ENCODE measurements around the gene EFS. TPM values are rescaled to one million over a fixed set of nuclear protein-coding genes. Genes with fewer than 3 reads are reported as not detected.

The EFS gene
- total and polyA plus RNA-seq, 10 of the 15 experiments (the other 5 are each of a cell fraction or from before 2014, with no cell fraction given): 0.08 TPM; not detected in 9

DNA sequence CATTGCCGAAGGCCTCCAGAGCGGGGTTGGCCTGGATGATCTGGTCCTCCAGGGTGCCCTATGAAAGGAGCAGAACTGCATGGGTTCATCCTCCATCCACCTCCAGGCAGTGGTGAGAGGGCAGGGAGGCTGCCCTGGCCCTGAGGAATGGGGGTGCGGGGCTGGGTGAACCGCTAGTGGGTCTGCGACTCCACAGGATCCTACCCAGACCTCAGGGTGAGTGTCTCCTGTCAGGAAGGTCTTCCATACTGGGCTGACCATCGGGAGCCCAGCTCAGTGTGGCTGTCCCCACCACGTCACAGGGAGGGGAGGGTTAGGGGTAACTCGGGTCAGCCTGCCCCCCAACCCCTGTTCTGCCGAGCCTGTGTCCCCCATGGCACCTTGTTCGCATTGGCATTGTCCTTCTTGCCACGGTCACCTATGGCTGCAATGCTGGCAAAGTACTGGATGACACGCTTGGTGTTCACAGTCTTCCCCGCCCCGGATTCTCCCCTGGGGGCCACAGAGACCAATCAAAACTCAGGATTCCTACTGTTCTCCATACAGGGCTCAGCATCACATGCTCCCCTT lies 39.4 kb upstream of the EFS start (continued):
- TF ChIP-seq IKZF1 (conservative IDR thresholded peaks at IDR 0.05): no peak

DNA sequence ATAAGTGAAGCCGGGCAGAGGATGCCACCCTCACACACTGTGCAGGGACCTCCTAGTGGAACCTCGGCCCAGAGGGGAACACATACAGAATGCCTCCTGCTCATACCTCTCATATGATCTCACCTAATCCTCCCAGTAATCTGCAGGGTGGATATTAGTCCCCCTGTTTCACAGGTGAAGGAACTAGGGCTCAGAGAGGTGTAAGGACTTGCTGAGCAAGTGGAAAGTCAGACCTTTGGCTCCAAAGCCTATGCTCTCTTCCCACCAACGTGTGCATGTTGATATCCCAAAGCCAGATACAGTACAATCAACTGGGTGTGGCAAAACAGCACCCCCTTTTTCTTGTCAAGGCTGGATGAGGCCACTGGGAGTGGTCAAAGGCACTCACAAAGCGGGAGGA lies 38.9 kb upstream of the EFS start:
- no peak overlapping the region for H2AFZ ChIP-seq (ENCODE audit: control insufficient read depth, low read depth, low read length)
- no peak overlapping the region for H3K27ac ChIP-seq (ENCODE audit: control insufficient read depth, insufficient read depth)
- ATAC-seq (no peak), DNase-seq (ENCODE audit: low read depth, low spot score) (no peak), FAIRE-seq (no peak)
- ChIA-PET SMC1A (ENCODE audit: uncharacterized antibody, unreplicated experiment) (no interaction called here), CTCF (no interaction called here), POLR2A (no interaction called here), RAD21 (ENCODE audit: unreplicated experiment) (no interaction called here)
- H3K4me2 ChIP-seq (ENCODE audit: control insufficient read depth, insufficient read depth): no peak overlapping the region
- no peaks in the 10 kb centered on the region for H3K4me1 ChIP-seq (ENCODE audit: control insufficient read depth, insufficient read depth, low read length)
- H3K9ac ChIP-seq (ENCODE audit: control insufficient read depth, insufficient read depth, low read length): no peak overlapping the region
- H3K79me2 ChIP-seq (ENCODE audit: control insufficient read depth, insufficient read depth, low read length): no peaks in the 10 kb centered on the region
- H3K9me3 ChIP-seq (replicated peaks; ENCODE audit: control insufficient read depth, insufficient read depth, low read length): no peaks in the 10 kb centered on the region
- H3K27me3 ChIP-seq (replicated peaks in 1 of 2; ENCODE audit: control insufficient read depth in 2 of 2, insufficient read depth in 2 of 2, low read length in 1 of 2): peaks cover 0 to 3% of the 10 kb centered on the region in 2 experiments; a peak in 3 of 4 replicates
- no peak overlapping the region for H3K4me3 ChIP-seq
- H4K20me1 ChIP-seq (ENCODE audit: control insufficient read depth, insufficient read depth): no peaks in the 10 kb centered on the region
- TF ChIP-seq, protein P1, sequence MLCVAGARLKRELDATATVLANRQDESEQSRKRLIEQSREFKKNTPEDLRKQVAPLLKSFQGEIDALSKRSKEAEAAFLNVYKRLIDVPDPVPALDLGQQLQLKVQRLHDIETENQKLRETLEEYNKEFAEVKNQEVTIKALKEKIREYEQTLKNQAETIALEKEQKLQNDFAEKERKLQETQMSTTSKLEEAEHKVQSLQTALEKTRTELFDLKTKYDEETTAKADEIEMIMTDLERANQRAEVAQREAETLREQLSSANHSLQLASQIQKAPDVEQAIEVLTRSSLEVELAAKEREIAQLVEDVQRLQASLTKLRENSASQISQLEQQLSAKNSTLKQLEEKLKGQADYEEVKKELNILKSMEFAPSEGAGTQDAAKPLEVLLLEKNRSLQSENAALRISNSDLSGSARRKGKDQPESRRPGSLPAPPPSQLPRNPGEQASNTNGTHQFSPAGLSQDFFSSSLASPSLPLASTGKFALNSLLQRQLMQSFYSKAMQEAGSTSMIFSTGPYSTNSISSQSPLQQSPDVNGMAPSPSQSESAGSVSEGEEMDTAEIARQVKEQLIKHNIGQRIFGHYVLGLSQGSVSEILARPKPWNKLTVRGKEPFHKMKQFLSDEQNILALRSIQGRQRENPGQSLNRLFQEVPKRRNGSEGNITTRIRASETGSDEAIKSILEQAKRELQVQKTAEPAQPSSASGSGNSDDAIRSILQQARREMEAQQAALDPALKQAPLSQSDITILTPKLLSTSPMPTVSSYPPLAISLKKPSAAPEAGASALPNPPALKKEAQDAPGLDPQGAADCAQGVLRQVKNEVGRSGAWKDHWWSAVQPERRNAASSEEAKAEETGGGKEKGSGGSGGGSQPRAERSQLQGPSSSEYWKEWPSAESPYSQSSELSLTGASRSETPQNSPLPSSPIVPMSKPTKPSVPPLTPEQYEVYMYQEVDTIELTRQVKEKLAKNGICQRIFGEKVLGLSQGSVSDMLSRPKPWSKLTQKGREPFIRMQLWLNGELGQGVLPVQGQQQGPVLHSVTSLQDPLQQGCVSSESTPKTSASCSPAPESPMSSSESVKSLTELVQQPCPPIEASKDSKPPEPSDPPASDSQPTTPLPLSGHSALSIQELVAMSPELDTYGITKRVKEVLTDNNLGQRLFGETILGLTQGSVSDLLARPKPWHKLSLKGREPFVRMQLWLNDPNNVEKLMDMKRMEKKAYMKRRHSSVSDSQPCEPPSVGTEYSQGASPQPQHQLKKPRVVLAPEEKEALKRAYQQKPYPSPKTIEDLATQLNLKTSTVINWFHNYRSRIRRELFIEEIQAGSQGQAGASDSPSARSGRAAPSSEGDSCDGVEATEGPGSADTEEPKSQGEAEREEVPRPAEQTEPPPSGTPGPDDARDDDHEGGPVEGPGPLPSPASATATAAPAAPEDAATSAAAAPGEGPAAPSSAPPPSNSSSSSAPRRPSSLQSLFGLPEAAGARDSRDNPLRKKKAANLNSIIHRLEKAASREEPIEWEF (IDR thresholded peaks at IDR 0.05; ENCODE audit: insufficient replicate concordance, low read depth, low read length): no peak
- TF ChIP-seq JUNB (IDR thresholded peaks at IDR 0.05) (no peak), STAT3 (IDR thresholded peaks at IDR 0.05; ENCODE audit: low read depth, low read length) (no peak), SREBF1 (IDR thresholded peaks at IDR 0.05; ENCODE audit: low read length) (no peak), TAF1 (IDR thresholded peaks at IDR 0.05; ENCODE audit: borderline replicate concordance, low read depth, low read length) (no peak), KDM1A (IDR thresholded peaks at IDR 0.05; ENCODE audit: borderline replicate concordance) (no peak)
- BruUV-seq (replicated peaks): no TSS peak
- intact Hi-C loops (cut with micrococcal nuclease; ENCODE audit: unreplicated experiment): no loop called here
- in situ Hi-C loops (cut with MboI): no loop called here
- no peaks in the 10 kb centered on the region for H3K36me3 ChIP-seq (ENCODE audit: control insufficient read depth in 2 of 2, insufficient read depth in 2 of 2, low read length in 1 of 2)
- WGBS (ENCODE audit: insufficient coverage, insufficient replicate concordance, low lambda C conversion rate, missing lambda C conversion rate): 15% methylated on average over 4 of the region's 4 CpGs
